Measurements from ENCODE around the gene NIM1K. TPM values are rescaled to one million over a fixed set of nuclear protein-coding genes. Genes with fewer than 3 reads are reported as not detected.
A peak's percentile ranks its signal among the peaks of the same experiment; 100 is the strongest.

The NIM1K gene
- total RNA-seq, 1 experiment from 2014 or later, result 0.26 TPM

DNA sequence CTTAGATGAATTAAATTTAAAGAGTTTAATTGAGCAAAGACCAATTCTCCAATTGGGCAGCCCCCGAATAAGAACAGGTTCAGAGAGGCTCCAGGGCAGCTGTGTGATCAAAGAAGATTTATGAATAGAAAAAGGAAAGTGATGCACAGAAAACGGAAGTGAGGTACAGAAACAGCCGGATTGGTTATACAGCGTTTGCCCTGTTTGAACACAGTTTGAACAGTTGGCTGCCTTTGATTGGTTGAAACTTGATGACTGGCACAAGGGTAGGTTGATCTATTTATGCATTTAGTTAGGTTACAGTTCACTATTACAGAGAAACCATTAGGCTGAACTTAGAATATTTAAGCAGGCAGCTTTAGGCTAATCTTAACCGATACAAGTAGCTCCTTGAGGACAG lies 29.5 kb downstream of the NIM1K start:
- H3K9me3 ChIP-seq (ENCODE audit: insufficient read depth, low read depth), result no peaks in the 10 kb centered on the region; the same call in 1 of the 2 replicates
- no peak overlapping the region for H2AFZ ChIP-seq
- H3K9me2 ChIP-seq (ENCODE audit: insufficient read depth), result no peaks in the 10 kb centered on the region
- no peak overlapping the region for H3K4me2 ChIP-seq
- H3K27me3 ChIP-seq (ENCODE audit: insufficient read depth, low read depth), result no peaks in the 10 kb centered on the region
- H3K79me2 ChIP-seq (ENCODE audit: low read depth), result no peaks in the 10 kb centered on the region
- H4K20me1 ChIP-seq (ENCODE audit: insufficient read depth), result no peaks in the 10 kb centered on the region
- no peak overlapping the region for H3K4me3 ChIP-seq
- H3K27ac ChIP-seq, result no peak overlapping the region
- no peaks in the 10 kb centered on the region for H3K36me3 ChIP-seq (ENCODE audit: low read depth)
- intact Hi-C loops (cut with micrococcal nuclease; ENCODE audit: unreplicated experiment), result no loop called here
- 0 out of 2 replicates have a peak, but pooled peaks cover 5% of the 10 kb centered on the region for H3K4me1 ChIP-seq (replicated peaks; ENCODE audit: insufficient read depth)
- no TSS peak for BruUV-seq (replicated peaks)
- TF ChIP-seq, protein P1, sequence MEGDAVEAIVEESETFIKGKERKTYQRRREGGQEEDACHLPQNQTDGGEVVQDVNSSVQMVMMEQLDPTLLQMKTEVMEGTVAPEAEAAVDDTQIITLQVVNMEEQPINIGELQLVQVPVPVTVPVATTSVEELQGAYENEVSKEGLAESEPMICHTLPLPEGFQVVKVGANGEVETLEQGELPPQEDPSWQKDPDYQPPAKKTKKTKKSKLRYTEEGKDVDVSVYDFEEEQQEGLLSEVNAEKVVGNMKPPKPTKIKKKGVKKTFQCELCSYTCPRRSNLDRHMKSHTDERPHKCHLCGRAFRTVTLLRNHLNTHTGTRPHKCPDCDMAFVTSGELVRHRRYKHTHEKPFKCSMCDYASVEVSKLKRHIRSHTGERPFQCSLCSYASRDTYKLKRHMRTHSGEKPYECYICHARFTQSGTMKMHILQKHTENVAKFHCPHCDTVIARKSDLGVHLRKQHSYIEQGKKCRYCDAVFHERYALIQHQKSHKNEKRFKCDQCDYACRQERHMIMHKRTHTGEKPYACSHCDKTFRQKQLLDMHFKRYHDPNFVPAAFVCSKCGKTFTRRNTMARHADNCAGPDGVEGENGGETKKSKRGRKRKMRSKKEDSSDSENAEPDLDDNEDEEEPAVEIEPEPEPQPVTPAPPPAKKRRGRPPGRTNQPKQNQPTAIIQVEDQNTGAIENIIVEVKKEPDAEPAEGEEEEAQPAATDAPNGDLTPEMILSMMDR (conservative IDR thresholded peaks at IDR 0.05), result no peak
- TF ChIP-seq EZH2 (IDR thresholded peaks at IDR 0.05; ENCODE audit: low read depth), result no peak
- ChIA-PET POLR2A (ENCODE audit: unreplicated experiment) (interaction anchor here (0.6 kb wide), 1 partner anchor 92 kb away, joined by 5 read pairs; no protein-coding TSS in a partner anchor), CTCF (no interaction called here)
- H3F3A ChIP-seq (ENCODE audit: insufficient read depth, low read depth), result no peaks in the 10 kb centered on the region
- no peak for DNase-seq

DNA sequence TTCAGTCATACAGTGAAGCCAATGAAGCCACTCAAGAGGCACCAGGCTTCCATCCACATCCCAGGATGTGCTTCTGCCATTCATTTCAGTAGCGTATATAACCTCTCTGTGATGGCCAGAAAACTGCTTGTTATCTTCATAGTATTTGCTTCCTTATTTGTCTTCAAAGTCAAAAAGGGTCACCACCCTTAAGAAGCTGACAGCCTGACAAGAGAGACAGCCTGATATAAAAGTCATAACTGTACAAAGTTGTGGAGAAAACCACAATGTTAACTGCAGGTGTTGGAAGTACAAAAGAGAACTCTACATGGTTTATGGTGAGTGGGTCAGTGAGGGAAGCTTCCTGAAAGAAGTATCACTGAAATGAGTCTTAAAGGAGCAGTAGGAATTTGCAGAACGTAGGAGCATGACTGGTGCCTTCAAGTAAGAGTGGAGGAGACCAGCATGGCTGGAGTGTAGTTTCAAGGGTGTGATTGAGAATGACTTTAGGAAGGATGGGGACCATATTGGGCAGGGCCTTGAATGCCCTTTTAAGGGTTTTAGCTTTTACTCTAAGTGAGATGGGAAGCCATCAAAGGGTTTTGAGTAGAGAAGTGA lies 33.7 kb downstream of the NIM1K start:
- no peaks in the 10 kb centered on the region for H3K9me3 ChIP-seq (ENCODE audit: insufficient read depth, low read depth)
- no TSS peak for BruUV-seq (replicated peaks)
- POLR2A ChIA-PET (ENCODE audit: unreplicated experiment), result no interaction called here

DNA sequence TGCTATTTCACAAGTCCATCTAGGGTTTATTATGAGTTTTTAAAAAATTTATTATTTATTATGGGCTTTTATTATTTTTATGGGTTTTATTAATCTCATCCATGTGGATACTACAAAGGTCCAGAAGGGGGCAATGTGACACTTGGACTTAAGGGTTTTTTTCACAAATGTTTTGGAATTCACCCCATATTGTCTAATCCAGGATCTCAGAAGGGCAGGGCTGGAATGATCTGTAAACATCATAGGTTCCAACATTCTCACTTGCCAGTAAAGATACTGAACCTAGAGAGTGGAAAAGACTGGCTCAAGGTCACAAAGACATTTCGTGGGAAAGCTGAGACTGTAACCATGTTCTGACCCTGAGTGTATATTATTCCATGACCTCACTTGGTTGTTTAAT lies 35.6 kb downstream of the NIM1K start:
- Histone ChIP-seq H3K9me3 (ENCODE audit: insufficient read depth, low read depth) (no peaks in the 10 kb centered on the region), H3K79me2 (ENCODE audit: low read depth) (no peaks in the 10 kb centered on the region), H3K9me2 (ENCODE audit: insufficient read depth) (no peaks in the 10 kb centered on the region), H3K27ac (no peak overlapping the region), H3K4me3 (no peak overlapping the region), H3F3A (ENCODE audit: insufficient read depth, low read depth) (no peaks in the 10 kb centered on the region), H3K27me3 (ENCODE audit: insufficient read depth, low read depth) (no peaks in the 10 kb centered on the region), H3K4me2 (no peak overlapping the region), H3K36me3 (ENCODE audit: low read depth) (no peaks in the 10 kb centered on the region), H2AFZ (no peak overlapping the region), H4K20me1 (ENCODE audit: insufficient read depth) (no peaks in the 10 kb centered on the region), H3K4me1 (replicated peaks; ENCODE audit: insufficient read depth) (no peaks in the 10 kb centered on the region)
- peak; percentile 19 to 72 for DNase-seq
- CTCF ChIA-PET, result interaction anchor here (0.6 to 0.7 kb wide), 3 partner anchors 108 to 267 kb away, joined by 3 to 5 read pairs (median 4); no protein-coding TSS in a partner anchor
- intact Hi-C loops (cut with micrococcal nuclease; ENCODE audit: unreplicated experiment), result loop anchor here (1.0 to 2.0 kb wide), 3 partner anchors 81 to 257 kb away; no protein-coding TSS in a partner anchor
- POLR2A ChIA-PET (ENCODE audit: unreplicated experiment), result no interaction called here
- TF ChIP-seq EZH2 (IDR thresholded peaks at IDR 0.05; ENCODE audit: low read depth), result no peak
- TF ChIP-seq, protein P1 (conservative IDR thresholded peaks at IDR 0.05), result peak; percentile 93
- no TSS peak for BruUV-seq (replicated peaks)

More for the DNA sequence above, 33.7 kb downstream of the NIM1K start:
- Histone ChIP-seq H2AFZ (peak overlapping the region; percentile 13; the same call in 1 of the 2 replicates), H3K27ac (no peak overlapping the region), H3K36me3 (ENCODE audit: low read depth) (no peaks in the 10 kb centered on the region), H4K20me1 (ENCODE audit: insufficient read depth) (no peaks in the 10 kb centered on the region), H3K4me2 (no peak overlapping the region), H3K79me2 (ENCODE audit: low read depth) (no peaks in the 10 kb centered on the region), H3K4me3 (no peak overlapping the region), H3K27me3 (ENCODE audit: insufficient read depth, low read depth) (no peaks in the 10 kb centered on the region), H3F3A (ENCODE audit: insufficient read depth, low read depth) (no peaks in the 10 kb centered on the region), H3K9me2 (ENCODE audit: insufficient read depth) (no peaks in the 10 kb centered on the region), H3K4me1 (replicated peaks; ENCODE audit: insufficient read depth) (no peaks in the 10 kb centered on the region)
- intact Hi-C loops (cut with micrococcal nuclease; ENCODE audit: unreplicated experiment), result loop anchor here (2.0 kb wide), 1 partner anchor 83 kb away; no protein-coding TSS in a partner anchor
- DNase-seq, result no peak
- TF ChIP-seq, protein P1 (conservative IDR thresholded peaks at IDR 0.05), result no peak
- TF ChIP-seq EZH2 (IDR thresholded peaks at IDR 0.05; ENCODE audit: low read depth), result no peak
- CTCF ChIA-PET, result interaction anchor here (0.6 to 2.1 kb wide), 5 partner anchors 11 to 1372 kb away, joined by 4 to 11 read pairs (median 7); partner anchors contain the start of gene TMEM267
